ENCODE data around the gene CISH. TPM values are rescaled to one million over a fixed set of nuclear protein-coding genes. Genes with fewer than 3 reads are reported as not detected.

CISH gene
- total RNA-seq, 4 donors from 2014 or later = 3.3 to 50.5 (median 20.3) TPM

- Histone ChIP-seq H3K27ac (peak overlapping the region; percentile 95 to 99 (median 97)), H3K36me3 (no peaks in the 10 kb centered on the region), H3K27me3 (no peaks in the 10 kb centered on the region), H3K9me3 (no peaks in the 10 kb centered on the region), H3K4me3 (no peak overlapping the region), H3K4me1 (peaks cover 80 to 81% of the 10 kb centered on the region in 2 donors)
- DNase-seq (peak; percentile 97 to 100), ATAC-seq (peak; percentile 68 to 84)
- intact Hi-C loops (cut with DNase I; ENCODE audit: low total_unique reads) = loop anchor here (1.0 to 5.0 kb wide), 3 partner anchors 17 to 1388 kb away; partner anchors contain the start of gene ABHD14B
- TF ChIP-seq CTCF (IDR thresholded peaks at IDR 0.05 in 4 of 5, conservative IDR thresholded peaks at IDR 0.05 in 1 of 5) (peak in 1 of 5 experiments; percentile 15), POLR2A (IDR thresholded peaks at IDR 0.05) (peak; percentile 20 to 50)
- in situ Hi-C loops (cut with MboI; ENCODE audit: low sequenced_read_pairs in 4 of 4) = no loop called here
Measured at GRCh38 chr3:50583897-50584296, 27.7 kb downstream of the CISH start.

GRCh38 chr3:50582083-50582482 is 29.5 kb downstream of the CISH start:
- Histone ChIP-seq H3K27me3 (no peaks in the 10 kb centered on the region), H3K27ac (peak overlapping the region; percentile 95 to 99 (median 97)), H3K4me1 (peaks cover 62 to 63% of the 10 kb centered on the region in 2 donors), H3K4me3 (no peak overlapping the region), H3K9me3 (no peaks in the 10 kb centered on the region), H3K36me3 (no peaks in the 10 kb centered on the region)
- intact Hi-C loops (cut with DNase I; ENCODE audit: low total_unique reads) (loop anchor here (5.0 kb wide), 1 partner anchor 1390 kb away; the partner anchor contains the start of gene ABHD14B), in situ Hi-C loops (cut with MboI; ENCODE audit: low sequenced_read_pairs in 4 of 4) (no loop called here)
- DNase-seq = peak in 1 of 2 donors; percentile 86
- TF ChIP-seq CTCF (IDR thresholded peaks at IDR 0.05 in 4 of 5, conservative IDR thresholded peaks at IDR 0.05 in 1 of 5) (no peak), POLR2A (IDR thresholded peaks at IDR 0.05) (no peak)
- peak in 1 of 2 donors; percentile 40 for ATAC-seq

GRCh38 chr3:50581459-50581842 is 30.1 kb downstream of the CISH start:
- peak; percentile 33 to 51 for TF ChIP-seq POLR2A (IDR thresholded peaks at IDR 0.05)
- TF ChIP-seq CTCF (IDR thresholded peaks at IDR 0.05 in 4 of 5, conservative IDR thresholded peaks at IDR 0.05 in 1 of 5) = no peak
- intact Hi-C loops (cut with DNase I; ENCODE audit: low total_unique reads) (loop anchor here (5.0 kb wide), 1 partner anchor 1391 kb away; the partner anchor contains the start of gene ABHD14B), in situ Hi-C loops (cut with MboI; ENCODE audit: low sequenced_read_pairs in 4 of 4) (no loop called here)
- no peaks in the 10 kb centered on the region for H3K36me3 ChIP-seq
- H3K27me3 ChIP-seq = no peaks in the 10 kb centered on the region
- no peak overlapping the region for H3K4me3 ChIP-seq
- peaks cover 55 to 56% of the 10 kb centered on the region in 2 donors for H3K4me1 ChIP-seq
- no peaks in the 10 kb centered on the region for H3K9me3 ChIP-seq
- peak overlapping the region; percentile 95 to 99 (median 97) for H3K27ac ChIP-seq
- ATAC-seq (peak; percentile 63 to 66), DNase-seq (peak; percentile 83 to 97)

- Histone ChIP-seq H3K27ac (peak overlapping the region; percentile 95 to 99 (median 97)), H3K36me3 (no peaks in the 10 kb centered on the region), H3K27me3 (no peaks in the 10 kb centered on the region), H3K9me3 (no peaks in the 10 kb centered on the region), H3K4me3 (no peak overlapping the region), H3K4me1 (peaks cover 50 to 51% of the 10 kb centered on the region in 2 donors)
- TF ChIP-seq CTCF (IDR thresholded peaks at IDR 0.05 in 4 of 5, conservative IDR thresholded peaks at IDR 0.05 in 1 of 5) (peak in 1 of 5 experiments; percentile 30), POLR2A (IDR thresholded peaks at IDR 0.05) (no peak)
- DNase-seq (no peak), ATAC-seq (no peak)
- intact Hi-C loops (cut with DNase I; ENCODE audit: low total_unique reads) = loop anchor here (5.0 kb wide), 1 partner anchor 1391 kb away; the partner anchor contains the start of gene ABHD14B
- in situ Hi-C loops (cut with MboI; ENCODE audit: low sequenced_read_pairs in 4 of 4) = no loop called here
Measured at GRCh38 chr3:50580683-50581458, 30.7 kb downstream of the CISH start.
